Gastrocnemius medialis (tissue), 4 donors: Measurements from ENCODE around the gene KCNK3. TPM values are rescaled to one million over a fixed set of nuclear protein-coding genes. Genes with fewer than 3 reads are reported as not detected.

Source experiments
- ATAC-seq, 2 donors: fragments of 150-250 bp; one replicate each; pipeline ENCODE4 v1.9.1; 2016
- DNase-seq, 2 donors: peaks; one replicate each; pipeline ENCODE4 v3.0.0-alpha.2; 2019
- H3K27ac ChIP-seq, 4 donors: fragments of 200-600 bp; sonication (generic); 1 replicate in 1 of 4; 2 replicates in 3 of 4; pipeline ENCODE4 v1.5.1; 2016 to 2018; ENCODE audit warnings: mild to moderate bottlenecking in 2 of 4, moderate library complexity in 1 of 4
- H3K27me3 ChIP-seq, 3 donors: fragments of 200-600 bp; sonication (generic) in 2 of 3; 1 replicate in 1 of 3; 2 replicates in 2 of 3; pipeline versions ENCODE4 v1.5.1 to v1.6.0; 2016 to 2019; ENCODE audit warnings: mild to moderate bottlenecking in 1 of 3, moderate library complexity in 1 of 3
- H3K36me3 ChIP-seq, 2 donors: fragments of 200-600 bp; sonication (generic) in 1 of 2; one replicate each; pipeline ENCODE4 v1.5.1; 2017 to 2018
- H3K4me1 ChIP-seq, 2 donors: fragments of 200-600 bp; sonication (generic) in 1 of 2; one replicate each; pipeline ENCODE4 v1.5.1; 2016 to 2017; ENCODE audit warnings: mild to moderate bottlenecking in 2 of 2
- H3K4me3 ChIP-seq, 4 donors: fragments of 200-600 bp; sonication (generic) in 3 of 4; 1 replicate in 1 of 4; 2 replicates in 3 of 4; pipeline ENCODE4 v1.5.1; 2016 to 2019; ENCODE audit warnings: mild to moderate bottlenecking in 2 of 4
- H3K9me3 ChIP-seq, 3 donors: fragments of 200-600 bp; sonication (generic) in 2 of 3; 1 replicate in 1 of 3; 2 replicates in 2 of 3; pipeline ENCODE4 v1.5.1; 2016 to 2019
- CTCF ChIP-seq, 5 experiments: fragments of 450-650 bp in 3 of 5; fragments of 200-600 bp in 2 of 5; sonication (generic) in 2 of 5; IDR thresholded peaks in 4 of 5; conservative IDR thresholded peaks in 1 of 5; 1 replicate in 4 of 5; 2 replicates in 1 of 5; pipeline ENCODE4 v1.5.1; 2016 to 2019; ENCODE audit warnings: antibody characterized with exemption in 5 of 5, mild to moderate bottlenecking in 3 of 5, moderate library complexity in 3 of 5
- POLR2A ChIP-seq, 2 donors: fragments of 450-650 bp; IDR thresholded peaks; one replicate each; pipeline ENCODE4 v1.6.1; 2017; ENCODE audit warnings: antibody characterized with exemption in 2 of 2, mild to moderate bottlenecking in 2 of 2, moderate library complexity in 2 of 2
- in situ Hi-C, 4 donors: fragments of 200-750 bp; cut with MboI; loops; one replicate each; pipeline versions ENCODE4 v1.15.0 to v1.8.0; 2017; ENCODE audit warnings: low sequenced_read_pairs in 4 of 4
- intact Hi-C: fragments of 100-400 bp; cut with DNase I; formaldehyde crosslinking; loops from one replicate; pipeline ENCODE4 v1.15.1; 2023; ENCODE audit warnings: low total_unique reads
- total RNA-seq, 4 donors: library from RNA; depleted of rRNA; stranded (reverse); fragments of >200 nt; gene quantifications; one replicate each; pipeline versions ENCODE4 v1.1.0 to v1.2.3, GENCODE V29; 2016

The KCNK3 gene
- total RNA-seq, 4 donors from 2014 or later, result 0.80 to 11.6 (median 1.2) TPM

- ATAC-seq, result no peak
- Histone ChIP-seq H3K4me1 (no peaks in the 10 kb centered on the region), H3K9me3 (no peaks in the 10 kb centered on the region), H3K36me3 (no peaks in the 10 kb centered on the region), H3K4me3 (no peak overlapping the region), H3K27me3 (peaks cover 3 to 7% (median 6%) of the 10 kb centered on the region in 3 donors), H3K27ac (no peak overlapping the region)
- in situ Hi-C loops, result no loop called here
- intact Hi-C loops, result no loop called here
- DNase-seq, result no peak
- no peak for TF ChIP-seq CTCF (IDR thresholded peaks at IDR 0.05 in 4 of 5, conservative IDR thresholded peaks at IDR 0.05 in 1 of 5)
- TF ChIP-seq POLR2A (IDR thresholded peaks at IDR 0.05), result no peak
These were observed 44.5 kb upstream of the KCNK3 start for GRCh38 chr2:26647981-26648380.

- H3K27ac ChIP-seq, result no peak overlapping the region
- DNase-seq, result no peak
- H3K4me3 ChIP-seq, result no peak overlapping the region
- peaks cover 3 to 7% (median 5%) of the 10 kb centered on the region in 3 donors for H3K27me3 ChIP-seq
- H3K4me1 ChIP-seq, result no peaks in the 10 kb centered on the region
- TF ChIP-seq CTCF (IDR thresholded peaks at IDR 0.05 in 4 of 5, conservative IDR thresholded peaks at IDR 0.05 in 1 of 5) (no peak), POLR2A (IDR thresholded peaks at IDR 0.05) (no peak)
- intact Hi-C loops, result no loop called here
- H3K9me3 ChIP-seq, result no peaks in the 10 kb centered on the region
- in situ Hi-C loops, result no loop called here
- ATAC-seq, result no peak
- no peaks in the 10 kb centered on the region for H3K36me3 ChIP-seq
These were observed 44.0 kb upstream of the KCNK3 start for GRCh38 chr2:26648516-26648915.

DNA sequence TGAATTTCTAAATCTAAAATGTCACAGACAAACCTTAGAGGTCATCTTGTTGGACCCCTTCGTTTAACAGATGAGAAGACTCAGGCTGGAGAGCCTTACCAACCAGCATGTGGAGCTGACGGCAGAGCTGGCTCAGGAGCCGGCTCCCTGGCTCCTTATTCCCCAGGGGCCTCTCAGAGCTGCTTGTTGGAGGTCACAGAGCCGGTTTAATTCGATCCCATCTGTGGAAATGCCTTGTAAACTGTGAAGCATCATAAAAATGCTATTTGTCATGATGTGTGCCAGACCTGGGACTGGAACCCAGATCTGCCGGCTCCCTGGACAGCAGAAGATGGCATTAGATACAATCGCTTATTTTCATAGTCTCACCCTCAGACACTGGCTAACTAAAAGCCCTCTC, 43.2 kb upstream of the KCNK3 start:
- intact Hi-C loops (no loop called here), in situ Hi-C loops (no loop called here)
- H3K9me3 ChIP-seq, result no peaks in the 10 kb centered on the region
- no peaks in the 10 kb centered on the region for H3K36me3 ChIP-seq
- no peak for TF ChIP-seq CTCF (IDR thresholded peaks at IDR 0.05 in 4 of 5, conservative IDR thresholded peaks at IDR 0.05 in 1 of 5)
- no peak for TF ChIP-seq POLR2A (IDR thresholded peaks at IDR 0.05)
- H3K4me3 ChIP-seq, result no peak overlapping the region
- H3K27ac ChIP-seq, result no peak overlapping the region
- H3K27me3 ChIP-seq, result peaks cover 3 to 7% (median 4%) of the 10 kb centered on the region in 3 donors
- DNase-seq, result no peak
- H3K4me1 ChIP-seq, result no peaks in the 10 kb centered on the region
- ATAC-seq, result no peak

GRCh38 chr2:26649992-26650712, 42.4 kb upstream of the KCNK3 start:
- no peak for DNase-seq
- in situ Hi-C loops, result no loop called here
- TF ChIP-seq POLR2A (IDR thresholded peaks at IDR 0.05) (no peak), CTCF (IDR thresholded peaks at IDR 0.05 in 4 of 5, conservative IDR thresholded peaks at IDR 0.05 in 1 of 5) (no peak)

More at GRCh38 chr2:26649992-26650712, 42.4 kb upstream of the KCNK3 start:
- H3K4me3 ChIP-seq, result no peak overlapping the region
- H3K4me1 ChIP-seq, result no peaks in the 10 kb centered on the region
- peaks cover 2 to 7% (median 3%) of the 10 kb centered on the region in 3 donors for H3K27me3 ChIP-seq
- no peak for ATAC-seq
- no peaks in the 10 kb centered on the region for H3K9me3 ChIP-seq
- H3K36me3 ChIP-seq, result no peaks in the 10 kb centered on the region
- intact Hi-C loops, result no loop called here
- H3K27ac ChIP-seq, result no peak overlapping the region
